Thyroid gland (tissue), 4 donors: ENCODE measurements around the gene HIPK2.

Experiments
- POLR2A ChIP-seq, 2 donors: fragments of 450-650 bp; IDR thresholded peaks; one replicate each; pipeline ENCODE4 v1.6.1; 2017; ENCODE audit warnings: antibody characterized with exemption in 2 of 2, mild to moderate bottlenecking in 2 of 2, moderate library complexity in 1 of 2
- TF ChIP-seq, protein P1 (sequence below), 6 experiments: fragments of 200-600 bp in 3 of 6; fragments of 450-650 bp in 3 of 6; sonication (generic) in 3 of 6; IDR thresholded peaks; one replicate each; pipeline ENCODE4 v1.5.1; 2016 to 2019; ENCODE audit warnings: antibody characterized with exemption in 6 of 6, mild to moderate bottlenecking in 2 of 6, inconsistent platforms in 1 of 6, moderate library complexity in 1 of 6

DNA sequence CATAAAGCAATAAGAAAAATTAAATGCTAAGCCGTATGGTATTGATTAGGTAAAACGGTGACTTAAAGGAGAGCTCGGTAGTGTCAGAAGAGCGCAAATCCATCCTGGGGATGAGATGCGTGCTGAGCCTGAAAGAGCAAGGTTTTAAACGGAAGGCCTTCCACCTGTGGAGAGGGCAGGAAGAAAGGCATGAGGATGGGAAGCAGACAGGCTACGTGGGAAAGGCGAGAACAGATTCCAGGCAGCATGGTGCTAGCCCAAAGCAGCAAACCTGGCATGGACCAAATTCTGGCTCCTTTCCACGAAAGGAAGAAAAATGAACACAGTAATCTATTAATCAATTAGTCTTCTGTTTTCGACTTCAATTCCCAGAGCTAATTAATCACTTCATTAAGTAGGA is 103.5 kb downstream of the HIPK2 start:
- TF ChIP-seq, protein P1, sequence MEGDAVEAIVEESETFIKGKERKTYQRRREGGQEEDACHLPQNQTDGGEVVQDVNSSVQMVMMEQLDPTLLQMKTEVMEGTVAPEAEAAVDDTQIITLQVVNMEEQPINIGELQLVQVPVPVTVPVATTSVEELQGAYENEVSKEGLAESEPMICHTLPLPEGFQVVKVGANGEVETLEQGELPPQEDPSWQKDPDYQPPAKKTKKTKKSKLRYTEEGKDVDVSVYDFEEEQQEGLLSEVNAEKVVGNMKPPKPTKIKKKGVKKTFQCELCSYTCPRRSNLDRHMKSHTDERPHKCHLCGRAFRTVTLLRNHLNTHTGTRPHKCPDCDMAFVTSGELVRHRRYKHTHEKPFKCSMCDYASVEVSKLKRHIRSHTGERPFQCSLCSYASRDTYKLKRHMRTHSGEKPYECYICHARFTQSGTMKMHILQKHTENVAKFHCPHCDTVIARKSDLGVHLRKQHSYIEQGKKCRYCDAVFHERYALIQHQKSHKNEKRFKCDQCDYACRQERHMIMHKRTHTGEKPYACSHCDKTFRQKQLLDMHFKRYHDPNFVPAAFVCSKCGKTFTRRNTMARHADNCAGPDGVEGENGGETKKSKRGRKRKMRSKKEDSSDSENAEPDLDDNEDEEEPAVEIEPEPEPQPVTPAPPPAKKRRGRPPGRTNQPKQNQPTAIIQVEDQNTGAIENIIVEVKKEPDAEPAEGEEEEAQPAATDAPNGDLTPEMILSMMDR (IDR thresholded peaks at IDR 0.05), result no peak
- TF ChIP-seq POLR2A (IDR thresholded peaks at IDR 0.05), result no peak
